PFSK-1 (cell line): ENCODE results near the gene TEX53.

Source experiments
- FOXP2 ChIP-seq: optimal IDR thresholded peaks from 2 replicates; pipeline ENCODE3; 2011; ENCODE audit warnings: borderline replicate concordance, control low read depth, inconsistent platforms; ENCODE audit not compliant: insufficient read depth; ENCODE audit errors: extremely low read length, extremely low read depth
- POLR2AphosphoS5 ChIP-seq: IDR thresholded peaks from 2 replicates; pipeline ENCODE4 v1.6.1; 2012; ENCODE audit warnings: low read depth, mild to moderate bottlenecking, control low read depth, low read length, moderate library complexity
- SIN3A ChIP-seq: IDR thresholded peaks from 2 replicates; pipeline ENCODE4 v1.6.1; 2012; ENCODE audit warnings: mild to moderate bottlenecking, low read length, moderate library complexity, borderline replicate concordance; ENCODE audit not compliant: insufficient read depth
- TAF1 ChIP-seq: IDR thresholded peaks from 2 replicates; pipeline ENCODE4 v1.6.1; 2012; ENCODE audit warnings: low read length, control low read depth, borderline replicate concordance; ENCODE audit not compliant: insufficient read depth
- TF ChIP-seq, protein P1 (sequence below), 2 experiments: IDR thresholded peaks; 2 replicates each; pipeline versions ENCODE4 v1.6.1 to v1.8.0; 2011 to 2012; ENCODE audit warnings: low read depth in 2 of 2, low read length in 2 of 2, control low read depth in 1 of 2, inconsistent platforms in 1 of 2, mild to moderate bottlenecking in 1 of 2, moderate library complexity in 1 of 2; ENCODE audit not compliant: insufficient read depth in 1 of 2

Gene TEX53

DNA sequence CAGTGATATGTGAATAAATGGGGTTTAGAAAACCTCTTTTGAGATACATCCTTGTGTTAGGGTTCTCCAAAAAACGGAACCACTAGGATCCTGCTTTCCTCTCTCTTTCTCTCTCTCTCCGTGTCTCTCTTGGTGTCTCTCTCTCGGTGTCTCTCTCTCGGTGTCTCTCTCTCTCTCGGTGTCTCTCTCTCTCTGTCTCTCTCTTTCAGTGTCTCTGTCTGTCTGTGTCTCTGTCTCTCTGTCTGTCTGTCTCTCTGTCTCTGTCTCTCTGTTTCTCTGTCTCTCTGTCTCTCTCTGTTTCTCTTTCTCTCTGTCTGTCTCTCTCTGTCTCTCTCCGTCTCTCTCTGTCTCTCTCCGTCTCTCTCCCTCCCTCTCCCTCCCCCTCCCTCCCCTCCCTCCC is 32.2 kb upstream of the TEX53 start:
- TF ChIP-seq SIN3A (no peak), FOXP2 (no peak), TAF1 (no peak), POLR2AphosphoS5 (no peak)
- TF ChIP-seq, protein P1, sequence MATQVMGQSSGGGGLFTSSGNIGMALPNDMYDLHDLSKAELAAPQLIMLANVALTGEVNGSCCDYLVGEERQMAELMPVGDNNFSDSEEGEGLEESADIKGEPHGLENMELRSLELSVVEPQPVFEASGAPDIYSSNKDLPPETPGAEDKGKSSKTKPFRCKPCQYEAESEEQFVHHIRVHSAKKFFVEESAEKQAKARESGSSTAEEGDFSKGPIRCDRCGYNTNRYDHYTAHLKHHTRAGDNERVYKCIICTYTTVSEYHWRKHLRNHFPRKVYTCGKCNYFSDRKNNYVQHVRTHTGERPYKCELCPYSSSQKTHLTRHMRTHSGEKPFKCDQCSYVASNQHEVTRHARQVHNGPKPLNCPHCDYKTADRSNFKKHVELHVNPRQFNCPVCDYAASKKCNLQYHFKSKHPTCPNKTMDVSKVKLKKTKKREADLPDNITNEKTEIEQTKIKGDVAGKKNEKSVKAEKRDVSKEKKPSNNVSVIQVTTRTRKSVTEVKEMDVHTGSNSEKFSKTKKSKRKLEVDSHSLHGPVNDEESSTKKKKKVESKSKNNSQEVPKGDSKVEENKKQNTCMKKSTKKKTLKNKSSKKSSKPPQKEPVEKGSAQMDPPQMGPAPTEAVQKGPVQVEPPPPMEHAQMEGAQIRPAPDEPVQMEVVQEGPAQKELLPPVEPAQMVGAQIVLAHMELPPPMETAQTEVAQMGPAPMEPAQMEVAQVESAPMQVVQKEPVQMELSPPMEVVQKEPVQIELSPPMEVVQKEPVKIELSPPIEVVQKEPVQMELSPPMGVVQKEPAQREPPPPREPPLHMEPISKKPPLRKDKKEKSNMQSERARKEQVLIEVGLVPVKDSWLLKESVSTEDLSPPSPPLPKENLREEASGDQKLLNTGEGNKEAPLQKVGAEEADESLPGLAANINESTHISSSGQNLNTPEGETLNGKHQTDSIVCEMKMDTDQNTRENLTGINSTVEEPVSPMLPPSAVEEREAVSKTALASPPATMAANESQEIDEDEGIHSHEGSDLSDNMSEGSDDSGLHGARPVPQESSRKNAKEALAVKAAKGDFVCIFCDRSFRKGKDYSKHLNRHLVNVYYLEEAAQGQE (IDR thresholded peaks at IDR 0.05; ENCODE audit: insufficient read depth in 1 of 2, low read depth in 2 of 2, low read length in 2 of 2): no peak

DNA sequence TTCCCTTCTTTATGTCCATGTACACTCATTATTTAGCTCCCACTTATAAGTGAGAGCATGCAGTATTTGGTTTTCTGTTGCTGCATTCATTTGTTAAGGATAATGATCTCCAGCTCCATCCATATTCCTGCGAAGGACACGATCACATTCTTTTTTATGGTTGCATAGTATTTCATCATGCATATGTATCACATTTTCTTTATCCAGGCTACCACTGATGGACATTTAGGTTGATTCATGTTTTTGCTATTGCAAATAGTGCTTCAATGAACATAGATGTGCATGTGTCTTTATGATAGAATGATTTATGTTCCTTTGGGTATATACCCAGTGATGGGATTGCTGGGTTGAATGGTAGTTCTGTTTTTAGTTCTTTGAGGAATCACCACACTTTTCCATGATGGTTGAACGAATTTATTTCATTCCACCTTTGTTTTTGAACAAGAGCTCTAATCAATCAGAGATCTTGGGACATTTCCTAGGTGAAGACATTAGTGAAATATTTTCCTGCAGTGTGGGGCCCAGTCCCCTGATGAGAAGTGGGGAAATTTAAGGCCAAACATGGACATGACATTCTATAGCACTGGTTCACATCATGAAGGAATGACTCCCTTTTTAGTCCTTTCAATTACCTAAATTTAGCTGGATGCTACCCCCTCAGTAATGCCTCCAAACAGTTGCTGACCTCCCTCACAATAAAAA is 31.5 kb upstream of the TEX53 start:
- TF ChIP-seq SIN3A: no peak
- no peak for TF ChIP-seq POLR2AphosphoS5
- no peak for TF ChIP-seq FOXP2
- TF ChIP-seq, protein P1 (IDR thresholded peaks at IDR 0.05; ENCODE audit: insufficient read depth in 1 of 2, low read depth in 2 of 2, low read length in 2 of 2): no peak
- no peak for TF ChIP-seq TAF1

DNA sequence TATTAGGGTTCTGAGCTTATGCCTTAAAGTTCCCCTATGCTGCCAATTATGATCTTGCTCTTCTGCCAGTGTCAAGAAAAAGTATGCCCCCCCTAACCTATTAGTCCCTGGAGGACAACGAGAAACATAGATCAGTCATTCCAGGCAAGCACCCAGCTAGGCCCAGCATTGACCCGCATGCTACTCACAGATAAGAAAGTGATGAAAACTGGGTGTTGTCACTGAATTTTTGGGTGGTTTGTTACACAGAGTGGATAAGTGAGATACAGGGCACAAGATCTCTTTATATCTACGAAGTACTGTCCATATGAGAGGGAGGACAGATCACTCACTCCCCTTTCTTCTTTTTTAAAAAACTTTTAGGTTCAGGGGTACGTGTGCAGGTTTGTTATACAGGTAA is 30.8 kb upstream of the TEX53 start:
- no peak for TF ChIP-seq SIN3A
- TF ChIP-seq, protein P1 (IDR thresholded peaks at IDR 0.05; ENCODE audit: insufficient read depth in 1 of 2, low read depth in 2 of 2, low read length in 2 of 2): no peak

DNA sequence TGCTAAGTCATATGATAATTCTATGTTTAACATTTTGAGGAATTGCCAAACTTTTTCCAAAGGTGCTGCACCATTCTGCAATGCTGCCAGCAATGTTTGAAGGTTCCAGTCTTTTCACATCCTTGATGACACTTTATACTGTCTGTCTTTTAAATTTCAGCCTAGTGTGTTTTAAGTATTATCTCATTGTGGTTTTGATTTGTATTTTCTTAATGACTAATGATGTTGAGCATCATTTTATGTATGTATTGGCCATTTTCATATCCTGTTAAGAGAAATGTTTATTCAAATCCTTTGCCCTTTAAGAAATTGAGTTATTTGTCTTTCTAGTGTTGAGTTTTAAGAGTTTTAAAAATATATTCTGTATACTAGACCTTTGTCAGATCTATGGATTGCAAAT is 29.4 kb upstream of the TEX53 start:
- TF ChIP-seq SIN3A (no peak), POLR2AphosphoS5 (no peak), TAF1 (no peak), FOXP2 (no peak)
- TF ChIP-seq, protein P1 (IDR thresholded peaks at IDR 0.05; ENCODE audit: insufficient read depth in 1 of 2, low read depth in 2 of 2, low read length in 2 of 2): no peak

DNA sequence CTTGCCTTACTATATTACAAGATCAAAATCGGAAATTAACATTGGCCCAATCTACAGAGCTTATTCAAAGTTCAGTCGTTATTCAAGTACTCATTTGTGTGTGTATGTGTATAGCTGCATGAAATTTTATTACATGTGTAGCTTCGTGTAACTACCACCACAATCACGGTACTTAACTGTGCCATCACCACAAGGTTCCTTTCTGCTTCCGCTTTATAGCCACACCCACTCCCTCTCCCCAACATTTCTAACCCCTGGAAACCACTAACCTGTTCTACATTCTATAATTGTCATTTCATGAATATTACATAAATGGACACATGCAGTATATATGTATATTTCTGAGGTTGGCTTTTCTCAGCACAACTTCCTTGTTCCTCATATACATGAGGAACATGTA is 28.3 kb upstream of the TEX53 start:
- no peak for TF ChIP-seq SIN3A
- TF ChIP-seq TAF1: no peak
- no peak for TF ChIP-seq FOXP2
- TF ChIP-seq, protein P1 (IDR thresholded peaks at IDR 0.05; ENCODE audit: insufficient read depth in 1 of 2, low read depth in 2 of 2, low read length in 2 of 2): no peak
- TF ChIP-seq POLR2AphosphoS5: no peak
